Nephron (organoid): ENCODE data around the gene OLIG2.

ENCODE experiments used
- H3K27ac Mint-ChIP-seq, 3 experiments: 2 replicates each; pipeline ENCODE4 v1.8.0; 2020; ENCODE audit warnings: mixed read lengths in 3 of 3, mild to moderate bottlenecking in 2 of 3, moderate library complexity in 1 of 3
- H3K27me3 Mint-ChIP-seq: 2 replicates; pipeline ENCODE4 v1.8.0; 2021; ENCODE audit warnings: low read depth, mild to moderate bottlenecking, moderate library complexity, mixed read lengths
- H3K36me3 Mint-ChIP-seq: 2 replicates; pipeline ENCODE4 v1.8.0; 2020; ENCODE audit warnings: low read depth, mixed read lengths
- H3K4me1 Mint-ChIP-seq: 2 replicates; pipeline ENCODE4 v1.8.0; 2020; ENCODE audit warnings: mixed read lengths
- H3K4me3 Mint-ChIP-seq, 3 experiments: 2 replicates each; pipeline ENCODE4 v1.8.0; 2020; ENCODE audit warnings: mild to moderate bottlenecking in 3 of 3, mixed read lengths in 3 of 3, moderate library complexity in 2 of 3
- H3K9me3 Mint-ChIP-seq: 2 replicates; pipeline ENCODE4 v1.8.0; 2020; ENCODE audit warnings: mixed read lengths
- TF ChIP-seq, protein P1 (sequence below), 3 experiments: fragments of 200-600 bp; sonication (generic); IDR thresholded peaks; one replicate each; pipeline ENCODE4 v1.5.0; 2021; ENCODE audit warnings: antibody characterized with exemption in 3 of 3; ENCODE audit not compliant: unreplicated experiment in 3 of 3

OLIG2 gene

DNA sequence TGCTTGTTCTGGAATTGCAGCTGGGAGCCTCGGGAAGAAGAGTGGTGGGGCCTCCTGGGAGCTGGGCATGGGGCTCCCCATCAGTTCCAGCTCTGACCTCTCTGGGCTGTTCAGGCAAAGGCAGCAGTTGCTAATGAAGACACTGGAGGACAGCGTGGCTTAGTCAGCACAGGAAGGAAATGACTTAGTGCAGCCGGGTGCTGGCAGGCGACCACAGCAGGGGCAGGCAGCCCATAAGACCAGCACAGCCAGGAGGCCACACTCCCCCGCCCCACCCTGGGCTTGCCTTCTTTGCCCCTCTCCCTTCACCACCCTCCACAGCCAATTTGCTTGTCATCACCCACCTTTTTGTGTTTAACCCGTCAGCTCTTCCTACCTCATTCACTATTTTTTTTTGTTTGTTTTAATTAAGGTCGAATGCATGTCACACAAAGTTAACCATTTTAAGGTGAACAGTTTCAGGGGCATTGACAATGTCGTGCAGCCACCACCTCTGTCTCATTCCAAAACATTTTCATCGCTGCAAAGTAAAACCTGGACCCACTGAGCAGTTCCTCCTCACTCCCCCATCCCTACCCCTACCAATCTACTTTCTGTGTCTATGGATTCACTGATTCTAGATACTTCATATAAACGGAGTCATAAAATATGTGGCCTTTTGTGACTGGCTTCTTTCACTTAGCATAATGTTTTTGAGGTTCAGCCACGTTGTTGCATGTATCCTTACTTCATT is 10.9 kb downstream of the OLIG2 start:
- Mint-ChIP-seq H3K27me3 (peaks cover 92% of the 10 kb centered on the region), H3K36me3 (no peaks in the 10 kb centered on the region), H3K27ac (no peak overlapping the region), H3K9me3 (peaks cover 2% of the 10 kb centered on the region), H3K4me1 (no peaks in the 10 kb centered on the region), H3K4me3 (no peak overlapping the region)
- TF ChIP-seq, protein P1, sequence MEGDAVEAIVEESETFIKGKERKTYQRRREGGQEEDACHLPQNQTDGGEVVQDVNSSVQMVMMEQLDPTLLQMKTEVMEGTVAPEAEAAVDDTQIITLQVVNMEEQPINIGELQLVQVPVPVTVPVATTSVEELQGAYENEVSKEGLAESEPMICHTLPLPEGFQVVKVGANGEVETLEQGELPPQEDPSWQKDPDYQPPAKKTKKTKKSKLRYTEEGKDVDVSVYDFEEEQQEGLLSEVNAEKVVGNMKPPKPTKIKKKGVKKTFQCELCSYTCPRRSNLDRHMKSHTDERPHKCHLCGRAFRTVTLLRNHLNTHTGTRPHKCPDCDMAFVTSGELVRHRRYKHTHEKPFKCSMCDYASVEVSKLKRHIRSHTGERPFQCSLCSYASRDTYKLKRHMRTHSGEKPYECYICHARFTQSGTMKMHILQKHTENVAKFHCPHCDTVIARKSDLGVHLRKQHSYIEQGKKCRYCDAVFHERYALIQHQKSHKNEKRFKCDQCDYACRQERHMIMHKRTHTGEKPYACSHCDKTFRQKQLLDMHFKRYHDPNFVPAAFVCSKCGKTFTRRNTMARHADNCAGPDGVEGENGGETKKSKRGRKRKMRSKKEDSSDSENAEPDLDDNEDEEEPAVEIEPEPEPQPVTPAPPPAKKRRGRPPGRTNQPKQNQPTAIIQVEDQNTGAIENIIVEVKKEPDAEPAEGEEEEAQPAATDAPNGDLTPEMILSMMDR (IDR thresholded peaks at IDR 0.05; ENCODE audit: unreplicated experiment in 3 of 3): no peak

DNA sequence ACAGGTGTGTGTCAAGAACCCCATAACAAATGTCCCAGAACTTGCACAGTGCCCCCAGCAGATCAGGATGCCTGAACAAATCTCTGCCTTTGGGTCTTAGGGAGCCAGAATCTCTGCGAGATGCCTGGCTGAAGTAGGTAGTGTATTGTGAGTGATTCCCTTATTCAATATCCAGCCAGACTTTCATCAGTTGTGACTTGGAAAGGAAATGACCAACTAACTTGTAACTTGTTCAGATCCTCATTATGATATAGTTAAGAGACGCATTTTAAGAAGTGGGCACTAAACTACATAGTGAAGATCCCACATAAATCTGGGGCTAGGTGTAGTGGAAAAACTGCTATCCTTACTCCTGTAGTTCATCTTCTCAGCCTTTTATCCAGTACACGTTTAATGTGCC is 11.8 kb downstream of the OLIG2 start:
- Mint-ChIP-seq H3K9me3 (peaks cover 2% of the 10 kb centered on the region), H3K27me3 (peaks cover 92% of the 10 kb centered on the region), H3K27ac (no peak overlapping the region), H3K36me3 (no peaks in the 10 kb centered on the region), H3K4me3 (no peak overlapping the region), H3K4me1 (no peaks in the 10 kb centered on the region)
- TF ChIP-seq, protein P1 (IDR thresholded peaks at IDR 0.05; ENCODE audit: unreplicated experiment in 3 of 3): no peak

DNA sequence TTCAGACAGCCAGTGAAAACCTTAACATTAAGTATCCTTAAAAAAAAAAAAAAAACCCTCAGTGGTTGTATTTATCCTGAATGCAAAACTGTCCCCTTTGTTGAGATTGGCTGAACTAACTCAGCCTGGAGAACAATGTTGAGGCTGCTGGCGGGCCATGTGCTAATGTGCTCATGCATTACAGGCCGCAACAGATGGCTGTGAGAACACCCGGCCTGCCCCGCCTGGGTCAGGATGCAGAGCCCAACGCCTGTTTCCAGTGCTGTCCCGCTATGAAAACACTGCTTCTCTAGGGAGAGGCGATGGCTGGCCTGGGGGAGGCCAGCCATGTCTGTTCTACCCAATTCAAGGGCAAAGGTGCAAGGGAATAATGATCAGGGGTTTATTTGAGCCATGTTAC is 13.8 kb downstream of the OLIG2 start:
- no peak overlapping the region for H3K4me3 Mint-ChIP-seq
- TF ChIP-seq, protein P1 (IDR thresholded peaks at IDR 0.05; ENCODE audit: unreplicated experiment in 3 of 3): no peak
- peaks cover 91% of the 10 kb centered on the region for H3K27me3 Mint-ChIP-seq
- no peaks in the 10 kb centered on the region for H3K36me3 Mint-ChIP-seq
- no peak overlapping the region for H3K27ac Mint-ChIP-seq
- no peaks in the 10 kb centered on the region for H3K4me1 Mint-ChIP-seq
- H3K9me3 Mint-ChIP-seq: peaks cover 2% of the 10 kb centered on the region

DNA sequence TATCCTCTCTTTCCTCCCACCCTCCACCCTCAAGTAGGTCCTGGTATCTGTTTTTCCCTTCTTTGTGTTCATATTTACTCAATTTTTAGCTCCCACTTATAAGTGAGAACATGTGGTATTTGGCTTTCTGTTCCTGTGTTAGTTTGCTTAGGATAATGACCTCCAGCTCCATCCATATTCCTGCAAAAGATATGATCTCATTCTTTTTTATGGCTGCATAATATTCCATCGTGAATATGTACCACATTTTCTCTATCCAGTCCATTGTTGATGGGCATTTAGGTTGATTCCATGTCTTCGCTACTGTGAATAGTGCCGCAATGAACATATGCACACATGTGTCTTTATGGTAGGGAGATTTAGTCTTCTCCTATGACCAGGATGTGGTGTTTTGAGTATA is 14.5 kb downstream of the OLIG2 start:
- Mint-ChIP-seq H3K27ac (no peak overlapping the region), H3K9me3 (peaks cover 2% of the 10 kb centered on the region), H3K4me3 (no peak overlapping the region), H3K36me3 (no peaks in the 10 kb centered on the region), H3K27me3 (peaks cover 91% of the 10 kb centered on the region), H3K4me1 (no peaks in the 10 kb centered on the region)
- TF ChIP-seq, protein P1 (IDR thresholded peaks at IDR 0.05; ENCODE audit: unreplicated experiment in 3 of 3): no peak

DNA sequence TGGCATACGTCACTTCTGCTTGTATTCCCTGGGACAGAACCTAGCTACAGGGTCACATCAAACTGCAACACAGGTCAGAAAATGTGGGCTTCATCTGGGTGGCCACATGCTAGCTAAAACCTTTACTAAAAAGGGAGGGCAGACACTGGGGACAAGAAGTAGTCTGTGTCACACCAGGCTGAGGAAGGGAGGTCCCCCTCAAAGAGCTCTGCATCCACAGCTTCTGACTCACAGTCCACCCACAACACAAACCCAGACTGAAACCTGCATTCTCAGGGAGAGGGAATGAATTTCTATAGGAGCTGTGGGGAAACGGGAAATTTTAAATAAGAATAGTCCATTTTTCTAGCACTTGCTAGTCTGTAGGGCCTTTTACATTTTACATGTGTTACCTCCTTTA is 16.2 kb downstream of the OLIG2 start:
- TF ChIP-seq, protein P1 (IDR thresholded peaks at IDR 0.05; ENCODE audit: unreplicated experiment in 3 of 3): no peak
- Mint-ChIP-seq H3K27me3 (peaks cover 90% of the 10 kb centered on the region), H3K4me1 (no peaks in the 10 kb centered on the region), H3K9me3 (peaks cover 2% of the 10 kb centered on the region), H3K4me3 (no peak overlapping the region), H3K36me3 (no peaks in the 10 kb centered on the region), H3K27ac (no peak overlapping the region)

DNA sequence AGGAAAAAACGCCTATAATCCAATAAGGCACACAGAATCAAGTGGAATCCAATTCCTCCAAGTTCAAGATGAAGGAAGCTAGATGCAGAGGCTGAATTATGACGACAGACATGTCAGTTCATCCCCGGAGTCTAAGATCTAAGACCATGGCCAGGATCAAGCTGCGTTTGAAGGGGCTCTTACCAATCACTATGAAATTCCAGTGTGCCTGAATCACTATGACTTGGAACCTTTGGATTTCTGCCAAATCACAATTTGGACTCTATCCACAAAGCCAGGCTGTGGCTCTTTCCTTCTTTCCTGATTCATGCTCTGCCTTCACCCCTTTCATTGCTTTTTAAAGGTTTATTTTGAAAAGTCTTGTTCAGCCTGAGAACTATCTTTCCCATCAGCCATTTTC is 17.1 kb downstream of the OLIG2 start:
- Mint-ChIP-seq H3K27me3 (peaks cover 90% of the 10 kb centered on the region), H3K4me3 (no peak overlapping the region), H3K36me3 (no peaks in the 10 kb centered on the region), H3K9me3 (peaks cover 2% of the 10 kb centered on the region), H3K27ac (no peak overlapping the region), H3K4me1 (no peaks in the 10 kb centered on the region)
- TF ChIP-seq, protein P1 (IDR thresholded peaks at IDR 0.05; ENCODE audit: unreplicated experiment in 3 of 3): no peak
